Measurements from ENCODE around the gene COL25A1. TPM values are rescaled to one million over a fixed set of nuclear protein-coding genes. Genes with fewer than 3 reads are reported as not detected.
"Not testable (repeated sequence)": the region's sequence is repeated elsewhere in the genome, so short reads cannot be mapped to it uniquely, and the experiment has no call there.

Gene COL25A1
- total RNA-seq, 2 donors from 2014 or later, result 0.26 to 0.99 TPM

DNA sequence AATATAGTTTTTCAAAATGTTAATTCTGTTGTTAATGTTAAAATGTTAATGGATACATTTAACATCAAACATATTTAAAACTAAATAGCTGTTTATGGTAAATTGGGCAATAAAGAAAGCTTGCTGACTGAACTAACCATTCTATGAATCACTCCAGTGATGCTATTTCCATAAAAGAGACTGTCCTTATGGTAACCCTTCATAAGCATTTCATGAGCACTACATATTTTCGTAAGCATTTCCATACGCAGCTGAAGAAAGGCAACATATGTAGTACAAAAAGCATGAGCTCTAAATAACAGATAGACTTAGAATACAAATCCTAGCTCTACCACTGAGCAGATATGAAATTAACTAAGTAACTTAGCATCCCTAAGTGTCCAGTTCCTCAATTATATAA is 188.9 kb downstream of the COL25A1 start:
- DNase-seq, result no peak
- intact Hi-C loops (cut with DNase I), result no loop called here
- Histone ChIP-seq H3K27ac (no peak overlapping the region), H3K4me3 (no peak overlapping the region), H3K36me3 (replicated peaks in 1 of 2; ENCODE audit: insufficient read depth in 1 of 2, low read depth in 2 of 2) (no peaks in the 10 kb centered on the region), H3K9me3 (no peaks in the 10 kb centered on the region), H3K27me3 (no peaks in the 10 kb centered on the region), H3K4me1 (no peaks in the 10 kb centered on the region)
- TF ChIP-seq, protein P1, sequence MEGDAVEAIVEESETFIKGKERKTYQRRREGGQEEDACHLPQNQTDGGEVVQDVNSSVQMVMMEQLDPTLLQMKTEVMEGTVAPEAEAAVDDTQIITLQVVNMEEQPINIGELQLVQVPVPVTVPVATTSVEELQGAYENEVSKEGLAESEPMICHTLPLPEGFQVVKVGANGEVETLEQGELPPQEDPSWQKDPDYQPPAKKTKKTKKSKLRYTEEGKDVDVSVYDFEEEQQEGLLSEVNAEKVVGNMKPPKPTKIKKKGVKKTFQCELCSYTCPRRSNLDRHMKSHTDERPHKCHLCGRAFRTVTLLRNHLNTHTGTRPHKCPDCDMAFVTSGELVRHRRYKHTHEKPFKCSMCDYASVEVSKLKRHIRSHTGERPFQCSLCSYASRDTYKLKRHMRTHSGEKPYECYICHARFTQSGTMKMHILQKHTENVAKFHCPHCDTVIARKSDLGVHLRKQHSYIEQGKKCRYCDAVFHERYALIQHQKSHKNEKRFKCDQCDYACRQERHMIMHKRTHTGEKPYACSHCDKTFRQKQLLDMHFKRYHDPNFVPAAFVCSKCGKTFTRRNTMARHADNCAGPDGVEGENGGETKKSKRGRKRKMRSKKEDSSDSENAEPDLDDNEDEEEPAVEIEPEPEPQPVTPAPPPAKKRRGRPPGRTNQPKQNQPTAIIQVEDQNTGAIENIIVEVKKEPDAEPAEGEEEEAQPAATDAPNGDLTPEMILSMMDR (IDR thresholded peaks at IDR 0.05), result no peak
- no peak for TF ChIP-seq POLR2A (IDR thresholded peaks at IDR 0.05)
- WGBS, 2 donors, result 83 to 85% methylated on average over 2 of the region's 2 CpGs
- ATAC-seq, result no peak

DNA sequence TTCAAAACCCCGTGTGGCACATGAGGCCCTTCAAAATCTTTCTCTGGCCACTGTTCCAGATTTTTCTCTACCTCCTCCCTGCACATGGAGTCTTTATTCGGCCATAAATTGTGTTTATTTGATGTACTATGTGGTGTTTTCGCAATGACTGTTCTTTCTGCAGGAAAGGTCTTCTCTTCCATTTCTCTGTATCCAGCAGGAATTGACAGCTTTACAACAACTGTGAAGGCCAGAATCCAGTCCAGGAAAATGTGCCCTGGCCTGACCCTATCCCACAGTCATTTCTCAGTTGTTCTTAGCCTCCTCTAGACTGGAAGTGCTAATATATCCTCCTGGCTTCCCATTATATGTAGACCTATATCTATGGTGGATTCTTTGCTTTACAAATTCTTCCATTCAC is 191.4 kb downstream of the COL25A1 start:
- TF ChIP-seq, protein P1 (IDR thresholded peaks at IDR 0.05), result no peak
- no peak for TF ChIP-seq POLR2A (IDR thresholded peaks at IDR 0.05)
- H3K4me3 ChIP-seq, result no peak overlapping the region
- 52 to 65% methylated on average over 3 of the region's 3 CpGs for WGBS, 2 donors
- H3K4me1 ChIP-seq, result no peaks in the 10 kb centered on the region
- H3K27ac ChIP-seq, result no peak overlapping the region
- no peaks in the 10 kb centered on the region for H3K9me3 ChIP-seq
- intact Hi-C loops (cut with DNase I), result no loop called here
- DNase-seq, result no peak
- ATAC-seq, result no peak
- no peaks in the 10 kb centered on the region for H3K27me3 ChIP-seq
- H3K36me3 ChIP-seq (replicated peaks in 1 of 2; ENCODE audit: insufficient read depth in 1 of 2, low read depth in 2 of 2), result no peaks in the 10 kb centered on the region

DNA sequence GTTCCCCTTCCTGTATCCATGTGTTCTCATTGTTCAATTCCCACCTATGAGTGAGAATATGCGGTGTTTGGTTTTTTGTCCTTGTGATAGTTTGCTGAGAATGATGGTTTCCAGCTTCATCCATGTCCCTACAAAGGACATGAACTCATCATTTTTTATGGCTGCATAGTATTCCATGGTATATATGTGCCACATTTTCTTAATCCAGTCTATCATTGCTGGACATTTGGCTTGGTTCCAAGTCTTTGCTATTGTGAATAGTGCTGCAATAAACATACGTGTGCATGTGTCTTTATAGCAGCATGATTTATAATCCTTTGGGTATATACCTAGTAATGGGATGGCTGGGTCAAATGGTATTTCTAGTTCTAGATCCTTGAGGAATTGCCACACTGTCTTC is 194.2 kb downstream of the COL25A1 start:
- H3K4me1 ChIP-seq; H3K36me3 ChIP-seq (replicated peaks in 1 of 2; ENCODE audit: insufficient read depth in 1 of 2, low read depth in 2 of 2); H3K27me3 ChIP-seq; H3K4me3 ChIP-seq; DNase-seq; ATAC-seq; intact Hi-C loops (cut with DNase I); H3K27ac ChIP-seq; H3K9me3 ChIP-seq: not testable (repeated sequence)
- 43 to 93% methylated on average over 2 of the region's 2 CpGs for WGBS, 2 donors

DNA sequence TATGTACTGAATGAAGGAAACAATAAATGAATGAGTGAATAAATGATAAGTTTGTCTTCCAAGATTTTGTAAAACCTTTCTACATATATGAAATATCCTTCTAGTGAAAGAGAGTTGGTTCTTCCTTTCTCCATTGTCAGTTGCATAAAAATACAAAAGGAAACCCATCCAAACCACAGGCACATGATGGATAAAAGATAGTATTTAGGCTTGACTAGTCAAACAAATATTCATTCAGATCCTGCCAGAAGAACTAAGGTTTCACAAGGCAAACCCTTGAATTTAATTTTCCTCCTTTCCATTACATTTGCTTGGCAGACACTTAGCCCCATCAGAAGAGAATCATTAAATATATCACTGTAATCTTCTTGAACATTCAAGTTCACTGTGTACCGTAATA is 208.4 kb downstream of the COL25A1 start:
- Histone ChIP-seq H3K4me1 (no peaks in the 10 kb centered on the region), H3K27ac (no peak overlapping the region), H3K36me3 (replicated peaks in 1 of 2; ENCODE audit: insufficient read depth in 1 of 2, low read depth in 2 of 2) (no peaks in the 10 kb centered on the region), H3K9me3 (no peaks in the 10 kb centered on the region), H3K27me3 (no peaks in the 10 kb centered on the region), H3K4me3 (no peak overlapping the region)
- WGBS, 2 donors, result 85 to 94% methylated on average over 1 of the region's 1 CpG
- TF ChIP-seq, protein P1 (IDR thresholded peaks at IDR 0.05), result no peak
- no peak for TF ChIP-seq POLR2A (IDR thresholded peaks at IDR 0.05)
- DNase-seq (no peak), ATAC-seq (no peak)
- intact Hi-C loops (cut with DNase I), result no loop called here

DNA sequence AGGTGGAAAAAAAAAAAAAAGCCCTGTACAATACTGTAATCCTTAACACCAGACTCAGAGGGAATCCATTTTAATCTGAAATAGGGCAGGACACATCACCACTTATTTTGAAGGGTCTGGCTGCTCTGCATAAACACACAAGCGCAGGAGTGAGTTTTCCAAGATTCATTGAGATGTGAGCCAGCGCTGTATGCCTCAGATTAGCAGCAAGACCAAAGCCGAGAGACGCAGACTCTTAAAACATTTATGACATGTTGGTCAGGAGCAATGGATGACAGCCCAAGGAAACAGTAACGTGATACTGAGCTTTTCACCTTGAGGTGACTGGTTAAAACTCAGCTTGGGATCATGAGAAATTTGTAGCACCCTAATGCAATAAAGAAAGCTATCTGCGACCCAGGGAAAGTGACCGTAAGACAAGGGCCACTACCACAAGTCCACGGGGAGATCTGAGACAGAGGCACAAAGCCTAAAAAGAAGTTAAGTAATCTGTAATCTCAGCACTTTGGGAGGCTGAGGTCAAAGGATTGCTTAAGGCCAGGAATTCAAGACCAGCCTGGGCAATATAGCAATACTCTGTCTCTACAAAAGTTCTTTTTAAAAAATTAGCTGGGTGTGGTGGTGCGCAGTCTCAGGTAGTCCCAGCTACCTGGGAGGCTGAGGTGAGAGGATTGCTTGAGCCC is 210.6 kb downstream of the COL25A1 start:
- Histone ChIP-seq H3K27me3 (no peaks in the 10 kb centered on the region), H3K36me3 (replicated peaks in 1 of 2; ENCODE audit: insufficient read depth in 1 of 2, low read depth in 2 of 2) (no peaks in the 10 kb centered on the region), H3K4me3 (no peak overlapping the region), H3K27ac (no peak overlapping the region), H3K9me3 (no peaks in the 10 kb centered on the region), H3K4me1 (no peaks in the 10 kb centered on the region)
- intact Hi-C loops (cut with DNase I), result no loop called here
- DNase-seq, result no peak
- no peak for ATAC-seq
- TF ChIP-seq, protein P1 (IDR thresholded peaks at IDR 0.05), result no peak
- no peak for TF ChIP-seq POLR2A (IDR thresholded peaks at IDR 0.05)
- 72 to 74% methylated on average over 9 of the region's 9 CpGs for WGBS, 2 donors
